Measurements from ENCODE around the gene NRXN2.

Gene NRXN2

GRCh38 chr11:64758330-64759079, 35.5 kb upstream of the NRXN2 start:
- TF ChIP-seq CTCF (conservative IDR thresholded peaks at IDR 0.05) (no peak), ZFX (IDR thresholded peaks at IDR 0.05) (no peak)
- no peak overlapping the region for H3K27ac ChIP-seq

DNA sequence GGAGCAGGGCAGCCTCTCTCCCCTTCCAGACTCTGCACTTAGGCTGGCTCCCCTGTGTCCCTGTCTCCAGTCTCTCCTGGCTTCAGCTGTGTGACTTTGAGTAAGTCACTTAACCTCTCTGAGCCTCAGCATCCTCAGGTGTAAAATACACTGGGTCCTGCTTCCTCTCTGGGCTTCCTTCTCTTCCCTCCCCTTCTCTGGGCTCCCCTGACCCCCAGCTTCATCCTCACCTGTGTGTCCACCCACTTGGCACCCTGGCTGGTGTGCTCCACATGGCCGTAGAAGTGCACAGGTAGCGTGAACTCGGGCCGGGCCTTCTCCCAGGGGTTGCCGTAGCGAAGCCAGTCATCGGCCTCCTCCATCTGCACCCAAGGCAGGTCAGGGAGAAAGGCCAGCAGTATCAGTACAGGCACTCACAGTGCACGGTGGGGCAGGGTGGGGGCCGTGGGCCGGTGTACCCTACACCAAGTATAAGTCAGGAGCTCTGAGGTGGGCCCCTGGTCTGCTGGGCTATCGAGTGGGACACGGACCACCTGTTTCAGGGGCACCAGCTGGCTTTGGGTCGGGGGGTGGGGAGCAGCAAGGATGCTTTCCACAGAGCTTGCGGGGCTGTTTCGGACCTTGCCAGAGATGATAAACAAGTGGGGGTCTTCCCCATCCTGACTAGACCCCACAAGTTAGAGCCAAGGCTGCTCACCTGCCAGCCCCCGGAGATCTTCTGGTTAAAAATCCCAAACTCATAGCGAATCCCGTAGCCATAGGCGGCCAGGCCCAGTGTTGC, 34.7 kb upstream of the NRXN2 start:
- TF ChIP-seq CTCF (conservative IDR thresholded peaks at IDR 0.05), result no peak
- no peak for TF ChIP-seq ZFX (IDR thresholded peaks at IDR 0.05)
- H3K27ac ChIP-seq, result no peak overlapping the region

DNA sequence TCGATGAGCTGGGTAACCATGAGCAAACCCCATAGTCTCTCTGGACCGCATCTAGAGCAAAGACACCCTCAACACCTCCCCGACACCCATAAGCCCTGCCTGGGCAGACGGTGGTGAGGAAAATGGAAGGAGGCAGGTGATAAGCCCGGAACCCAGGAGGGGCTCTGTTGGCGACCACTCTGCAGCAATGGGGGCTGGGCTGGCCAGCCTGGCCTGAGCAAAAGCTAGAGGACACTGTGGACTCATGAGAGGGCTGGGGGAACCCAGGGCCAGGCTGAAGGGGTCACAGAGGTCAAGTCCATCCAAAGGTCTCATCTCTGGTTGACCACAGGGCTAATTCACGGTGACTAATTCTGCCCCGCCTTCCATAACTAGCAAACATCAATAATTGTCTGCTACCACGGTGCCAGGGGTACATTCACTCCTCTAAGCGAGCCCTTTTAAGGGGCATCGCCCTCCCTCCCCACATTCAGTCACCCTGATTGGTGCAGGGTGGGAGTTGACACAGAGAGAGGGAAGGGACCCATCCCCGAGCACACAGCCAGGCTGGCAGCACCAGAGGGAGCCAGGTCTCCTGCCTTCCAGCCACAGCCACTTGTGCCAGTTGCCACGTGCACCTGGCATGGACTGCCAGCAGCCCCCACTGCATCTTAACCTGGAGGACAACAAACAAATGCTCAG, 32.8 kb upstream of the NRXN2 start:
- no peak for TF ChIP-seq ZFX (IDR thresholded peaks at IDR 0.05)
- TF ChIP-seq CTCF (conservative IDR thresholded peaks at IDR 0.05), result no peak
- no peak overlapping the region for H3K27ac ChIP-seq

DNA sequence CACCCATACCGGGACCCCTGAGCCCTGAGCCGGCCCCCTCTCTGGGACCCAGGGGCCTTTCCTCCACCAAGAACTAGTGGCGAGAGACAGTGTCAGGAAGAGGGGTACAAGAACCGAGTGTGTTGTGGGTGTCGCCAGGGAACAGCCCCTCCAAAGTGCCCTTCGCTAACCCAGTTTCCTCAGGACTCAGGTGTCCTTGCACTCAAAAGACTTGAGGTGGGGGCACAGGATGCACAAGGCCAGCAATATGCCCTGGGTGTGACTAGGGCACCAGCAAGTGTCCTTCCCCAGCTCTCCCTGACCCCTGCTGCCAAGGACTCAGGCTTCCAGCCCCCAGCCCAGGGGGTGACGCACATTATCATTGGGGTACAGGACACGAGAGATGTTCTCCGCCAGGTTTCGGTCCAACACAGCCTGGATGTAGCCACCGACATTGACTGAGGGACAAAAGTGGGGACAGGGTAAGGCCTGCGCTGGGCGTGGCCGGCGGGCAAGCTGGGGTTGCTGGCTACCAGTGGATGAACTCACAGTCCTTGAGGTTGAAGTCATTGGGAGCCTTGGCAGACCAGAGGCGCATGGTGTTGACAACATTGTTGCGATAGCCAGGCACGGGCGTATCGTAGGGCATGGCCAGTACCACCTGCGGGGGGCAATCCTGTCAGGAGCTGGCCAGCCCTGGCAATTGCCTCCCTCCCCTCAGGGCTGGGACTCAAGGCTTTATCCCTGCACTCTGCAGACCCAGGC, 32.1 kb upstream of the NRXN2 start:
- H3K27ac ChIP-seq, result no peak overlapping the region
- TF ChIP-seq CTCF (conservative IDR thresholded peaks at IDR 0.05) (no peak), ZFX (IDR thresholded peaks at IDR 0.05) (no peak)

DNA sequence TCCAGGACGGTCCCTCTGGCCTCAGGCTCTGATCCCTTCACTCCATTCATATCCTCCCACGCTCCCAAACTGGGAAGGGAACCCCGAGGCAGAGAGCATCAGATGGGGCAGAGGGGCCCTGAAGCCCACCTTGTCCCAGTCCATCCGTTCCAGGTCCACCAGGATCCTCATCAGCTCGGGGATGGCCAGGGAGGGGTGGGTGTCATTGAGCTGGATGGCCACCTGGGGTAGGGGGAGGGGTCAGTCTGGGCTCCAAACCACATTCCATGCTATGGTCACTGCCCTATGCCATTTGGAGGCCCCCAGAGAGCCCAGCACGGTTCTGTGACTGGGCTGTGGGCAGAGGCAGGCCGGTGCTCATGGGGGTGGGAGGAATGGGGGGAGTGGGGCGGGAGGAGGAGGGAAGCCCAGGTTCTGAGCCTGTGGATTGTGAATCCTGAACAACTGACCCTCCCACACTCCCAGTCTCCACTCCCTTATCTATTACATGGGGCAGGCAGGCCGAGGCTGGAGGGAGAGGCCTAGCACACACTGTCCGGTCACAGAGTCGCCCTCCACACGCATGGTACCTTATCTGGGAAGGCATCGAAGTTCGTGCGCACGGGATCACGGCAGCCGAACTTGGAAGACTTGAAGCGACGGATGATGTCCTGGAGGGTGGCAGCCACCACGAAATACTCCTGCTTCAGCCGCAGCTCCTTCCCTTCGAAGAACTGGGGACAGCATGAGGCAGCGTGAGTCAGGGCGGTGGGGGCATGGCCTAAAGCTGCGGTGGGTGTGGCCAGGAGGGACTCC, 31.3 kb upstream of the NRXN2 start:
- H3K27ac ChIP-seq, result no peak overlapping the region
- TF ChIP-seq CTCF (conservative IDR thresholded peaks at IDR 0.05), result no peak
- TF ChIP-seq ZFX (IDR thresholded peaks at IDR 0.05), result no peak

- TF ChIP-seq ZFX (IDR thresholded peaks at IDR 0.05) (no peak), CTCF (conservative IDR thresholded peaks at IDR 0.05) (no peak)
- H3K27ac ChIP-seq, result no peak overlapping the region
These were observed 30.6 kb upstream of the NRXN2 start for GRCh38 chr11:64753380-64754123.

All from C4-2B (cell line).